Mesendoderm (in vitro differentiated cells): ENCODE measurements around the gene MARK3.

Source experiments
- DNase-seq: peaks from one replicate; pipeline ENCODE4 v3.0.0; 2013
- H2AK5ac ChIP-seq: 2 replicates; pipeline ENCODE4 v1.6.1; 2013; ENCODE audit warnings: low read length, inconsistent platforms
- H2BK120ac ChIP-seq: 2 replicates; pipeline ENCODE4 v1.6.1; 2013; ENCODE audit warnings: low read depth, mild to moderate bottlenecking, low read length, moderate library complexity, mixed read lengths
- H2BK15ac ChIP-seq: replicated peaks from 2 replicates; pipeline ENCODE4 v1.6.1; 2013; ENCODE audit warnings: low read depth, mild to moderate bottlenecking, moderate library complexity
- H2BK5ac ChIP-seq: 2 replicates; pipeline ENCODE4 v1.6.1; 2013; ENCODE audit warnings: low read length, inconsistent platforms
- H3K18ac ChIP-seq: 2 replicates; pipeline ENCODE4 v1.6.1; 2013; ENCODE audit warnings: mild to moderate bottlenecking, low read length, mixed read lengths
- H3K23ac ChIP-seq: one replicate; pipeline ENCODE4 v1.6.1; 2013; ENCODE audit warnings: low read length
- H3K27ac ChIP-seq: 2 replicates; pipeline ENCODE4 v1.5.1; 2013; ENCODE audit warnings: low read depth, mild to moderate bottlenecking, inconsistent platforms, low read length, moderate library complexity
- H3K27me3 ChIP-seq: 2 replicates; pipeline ENCODE4 v1.6.1; 2013; ENCODE audit warnings: low read length, control low read depth, mild to moderate bottlenecking, inconsistent platforms; ENCODE audit not compliant: insufficient read depth, poor library complexity
- H3K36me3 ChIP-seq: 2 replicates; pipeline ENCODE4 v1.6.1; 2013; ENCODE audit warnings: low read length, inconsistent platforms; ENCODE audit not compliant: control insufficient read depth, insufficient read depth
- H3K4ac ChIP-seq: one replicate; pipeline ENCODE4 v1.6.1; 2013; ENCODE audit warnings: low read depth, mild to moderate bottlenecking, low read length, moderate library complexity
- H3K4me1 ChIP-seq: 2 replicates; pipeline ENCODE4 v1.6.1; 2013; ENCODE audit warnings: low read depth, low read length, inconsistent platforms; ENCODE audit not compliant: control insufficient read depth
- H3K4me2 ChIP-seq: 2 replicates; pipeline ENCODE4 v1.6.1; 2013; ENCODE audit warnings: low read length
- H3K4me3 ChIP-seq: 2 replicates; pipeline ENCODE4 v1.5.1; 2013; ENCODE audit warnings: mild to moderate bottlenecking, low read length
- H3K56ac ChIP-seq: one replicate; pipeline ENCODE4 v1.6.1; 2013; ENCODE audit warnings: low read length
- H3K79me1 ChIP-seq: 2 replicates; pipeline ENCODE4 v1.6.1; 2013; ENCODE audit warnings: low read length, inconsistent platforms
- H3K79me2 ChIP-seq: 2 replicates; pipeline ENCODE4 v1.6.1; 2013; ENCODE audit warnings: mild to moderate bottlenecking, low read length; ENCODE audit not compliant: control insufficient read depth, insufficient read depth
- H3K9ac ChIP-seq: 2 replicates; pipeline ENCODE4 v1.6.1; 2013; ENCODE audit warnings: low read length, inconsistent platforms
- H4K5ac ChIP-seq: one replicate; pipeline ENCODE4 v1.6.1; 2013; ENCODE audit warnings: low read length
- H4K8ac ChIP-seq: one replicate; pipeline ENCODE4 v1.6.1; 2013; ENCODE audit warnings: low read depth, mild to moderate bottlenecking, control low read depth, low read length, moderate library complexity
- WGBS: extraction: QIAGEN DNeasy Blood & Tissue Kit; methylation state at CpG from one replicate; pipeline ENCODE4 v1.1.7; 2013; ENCODE audit warnings: low lambda C conversion rate, missing lambda C conversion rate; ENCODE audit not compliant: insufficient coverage; ENCODE audit errors: extremely low coverage; 5-methylcytosine and 5-hydroxymethylcytosine counted together

MARK3 gene

GRCh38 chr14:103436533-103436932, 51.3 kb downstream of the MARK3 start:
- Histone ChIP-seq H3K79me1 (peaks cover 9% of the 10 kb centered on the region), H3K23ac (no peak overlapping the region), H2BK120ac (no peak overlapping the region), H4K5ac (no peak overlapping the region), H3K79me2 (peaks cover 9% of the 10 kb centered on the region), H3K18ac (no peak overlapping the region), H2AK5ac (no peak overlapping the region), H3K4ac (no peak overlapping the region), H3K9ac (no peak overlapping the region), H4K8ac (no peak overlapping the region), H3K36me3 (peaks cover 1% of the 10 kb centered on the region), H3K56ac (no peak overlapping the region), H3K4me3 (no peak overlapping the region), H2BK5ac (no peak overlapping the region), H2BK15ac (no peak overlapping the region), H3K27me3 (no peaks in the 10 kb centered on the region), H3K27ac (no peak overlapping the region), H3K4me1 (no peaks in the 10 kb centered on the region), H3K4me2 (no peak overlapping the region)
- no peak for DNase-seq
- no CpG with 5 or more reads among the region's 5 CpGs for WGBS

- Histone ChIP-seq H2BK5ac (no peak overlapping the region), H3K4me2 (no peak overlapping the region), H2BK15ac (no peak overlapping the region), H4K8ac (no peak overlapping the region), H3K36me3 (peaks cover 2% of the 10 kb centered on the region), H3K4ac (no peak overlapping the region), H3K27ac (no peak overlapping the region), H3K4me3 (no peak overlapping the region), H3K56ac (no peak overlapping the region), H3K23ac (no peak overlapping the region), H3K18ac (no peak overlapping the region), H4K5ac (no peak overlapping the region), H2BK120ac (no peak overlapping the region), H3K79me2 (peaks cover 10% of the 10 kb centered on the region), H3K79me1 (peaks cover 6% of the 10 kb centered on the region), H2AK5ac (no peak overlapping the region), H3K9ac (no peak overlapping the region), H3K4me1 (peaks cover 11% of the 10 kb centered on the region), H3K27me3 (no peaks in the 10 kb centered on the region)
- DNase-seq, result no peak
- WGBS, result no CpG with 5 or more reads among the region's 6 CpGs
These were observed 57.1 kb downstream of the MARK3 start for GRCh38 chr14:103442288-103442687.

- WGBS, result no CpG with 5 or more reads among the region's 2 CpGs
- Histone ChIP-seq H2BK120ac (peak overlapping the region; percentile 23), H3K23ac (no peak overlapping the region), H3K18ac (peak overlapping the region; percentile 95), H3K79me2 (peaks cover 11% of the 10 kb centered on the region), H3K4ac (no peak overlapping the region), H3K79me1 (peaks cover 1% of the 10 kb centered on the region), H4K5ac (no peak overlapping the region), H3K27me3 (no peaks in the 10 kb centered on the region), H3K4me2 (no peak overlapping the region), H4K8ac (no peak overlapping the region), H2BK15ac (no peak overlapping the region), H3K27ac (no peak overlapping the region), H3K4me3 (no peak overlapping the region), H3K4me1 (peaks cover 11% of the 10 kb centered on the region), H2BK5ac (no peak overlapping the region), H3K9ac (no peak overlapping the region), H3K36me3 (peaks cover 2% of the 10 kb centered on the region), H3K56ac (no peak overlapping the region), H2AK5ac (no peak overlapping the region)
- DNase-seq, result no peak
These were observed 57.9 kb downstream of the MARK3 start for GRCh38 chr14:103443111-103443510.

GRCh38 chr14:103444837-103445524, 59.8 kb downstream of the MARK3 start:
- Histone ChIP-seq H2BK5ac (no peak overlapping the region), H2AK5ac (no peak overlapping the region), H3K18ac (no peak overlapping the region), H3K79me1 (peaks cover 1% of the 10 kb centered on the region), H3K79me2 (peaks cover 12% of the 10 kb centered on the region), H3K27me3 (no peaks in the 10 kb centered on the region), H4K5ac (no peak overlapping the region), H3K4me3 (no peak overlapping the region), H3K23ac (no peak overlapping the region), H3K9ac (no peak overlapping the region), H3K56ac (no peak overlapping the region), H3K4me1 (peaks cover 11% of the 10 kb centered on the region), H3K4me2 (no peak overlapping the region), H3K4ac (no peak overlapping the region), H2BK15ac (no peak overlapping the region), H3K36me3 (peaks cover 2% of the 10 kb centered on the region), H3K27ac (peak overlapping the region; percentile 81), H4K8ac (no peak overlapping the region), H2BK120ac (no peak overlapping the region)
- peak; percentile 93 for DNase-seq
- no CpG with 5 or more reads among the region's 4 CpGs for WGBS

GRCh38 chr14:103445806-103446205, 60.6 kb downstream of the MARK3 start:
- H3K4me2 ChIP-seq, result no peak overlapping the region
- no peak overlapping the region for H4K5ac ChIP-seq
- H3K4me1 ChIP-seq, result peaks cover 11% of the 10 kb centered on the region
- DNase-seq, result peak; percentile 45
- peaks cover 12% of the 10 kb centered on the region for H3K79me2 ChIP-seq
- no peak overlapping the region for H3K23ac ChIP-seq
- peaks cover 2% of the 10 kb centered on the region for H3K36me3 ChIP-seq
- H2BK15ac ChIP-seq, result no peak overlapping the region
- no peaks in the 10 kb centered on the region for H3K27me3 ChIP-seq
- H3K27ac ChIP-seq, result peak overlapping the region; percentile 81
- H3K56ac ChIP-seq, result peak overlapping the region; percentile 44
- H2BK120ac ChIP-seq, result peak overlapping the region; percentile 21
- peak overlapping the region; percentile 1 for H3K9ac ChIP-seq
- no peak overlapping the region for H4K8ac ChIP-seq
- peak overlapping the region; percentile 1 for H2AK5ac ChIP-seq
- no CpG with 5 or more reads among the region's 3 CpGs for WGBS
- H3K4ac ChIP-seq, result peak overlapping the region; percentile 36
- H3K4me3 ChIP-seq, result no peak overlapping the region
- peaks cover 1% of the 10 kb centered on the region for H3K79me1 ChIP-seq
- no peak overlapping the region for H2BK5ac ChIP-seq
- H3K18ac ChIP-seq, result peak overlapping the region; percentile 88

GRCh38 chr14:103448097-103448496, 62.9 kb downstream of the MARK3 start:
- Histone ChIP-seq H3K27ac (no peak overlapping the region), H2BK15ac (no peak overlapping the region), H3K56ac (no peak overlapping the region), H3K4ac (no peak overlapping the region), H3K36me3 (no peaks in the 10 kb centered on the region), H2AK5ac (no peak overlapping the region), H3K79me1 (no peaks in the 10 kb centered on the region), H3K27me3 (no peaks in the 10 kb centered on the region), H3K18ac (no peak overlapping the region), H3K79me2 (peaks cover 11% of the 10 kb centered on the region), H3K4me3 (no peak overlapping the region), H3K23ac (no peak overlapping the region), H4K5ac (no peak overlapping the region), H3K4me1 (peaks cover 11% of the 10 kb centered on the region), H3K9ac (no peak overlapping the region), H2BK5ac (no peak overlapping the region), H3K4me2 (no peak overlapping the region), H2BK120ac (no peak overlapping the region), H4K8ac (no peak overlapping the region)
- no peak for DNase-seq
- no CpG with 5 or more reads among the region's 2 CpGs for WGBS
